HepG2 (cell line): ENCODE measurements around the gene CCDC120.

Experiments
- EZH2 ChIP-seq: conservative IDR thresholded peaks from 2 replicates; pipeline ENCODE4 v1.6.1; 2012; ENCODE audit warnings: mild to moderate bottlenecking, low read depth, low read length, moderate library complexity
- FOSL1 ChIP-seq: sonication (generic); formaldehyde crosslinking; IDR thresholded peaks from 2 replicates; pipeline ENCODE4 v1.9.0; 2021; ENCODE audit warnings: missing genetic modification reagents, borderline replicate concordance
- MAFG ChIP-seq: sonication (generic); formaldehyde crosslinking; IDR thresholded peaks from 2 replicates; pipeline ENCODE4 v1.5.1; 2020; ENCODE audit warnings: mild to moderate bottlenecking, missing genetic modification reagents
- POLR2G ChIP-seq: fragments of 200-400 bp; formaldehyde crosslinking; IDR thresholded peaks from 2 replicates; pipeline ENCODE4 v1.6.1; 2018; ENCODE audit warnings: mild to moderate bottlenecking, low read depth, low read length, moderate library complexity
- ZNF891 ChIP-seq: sonication (generic); formaldehyde crosslinking; IDR thresholded peaks from 2 replicates; pipeline ENCODE4 v1.5.0; 2020; ENCODE audit warnings: mild to moderate bottlenecking, missing genetic modification reagents
- ZSCAN12 ChIP-seq: sonication (generic); formaldehyde crosslinking; IDR thresholded peaks from 2 replicates; pipeline ENCODE4 v1.9.0; 2021; ENCODE audit warnings: mild to moderate bottlenecking, missing genetic modification reagents
- TF ChIP-seq, protein P1 (sequence below): sonication (generic); formaldehyde crosslinking; IDR thresholded peaks from 2 replicates; pipeline ENCODE4 v1.4.0; 2020; ENCODE audit warnings: missing genetic modification reagents

DNA sequence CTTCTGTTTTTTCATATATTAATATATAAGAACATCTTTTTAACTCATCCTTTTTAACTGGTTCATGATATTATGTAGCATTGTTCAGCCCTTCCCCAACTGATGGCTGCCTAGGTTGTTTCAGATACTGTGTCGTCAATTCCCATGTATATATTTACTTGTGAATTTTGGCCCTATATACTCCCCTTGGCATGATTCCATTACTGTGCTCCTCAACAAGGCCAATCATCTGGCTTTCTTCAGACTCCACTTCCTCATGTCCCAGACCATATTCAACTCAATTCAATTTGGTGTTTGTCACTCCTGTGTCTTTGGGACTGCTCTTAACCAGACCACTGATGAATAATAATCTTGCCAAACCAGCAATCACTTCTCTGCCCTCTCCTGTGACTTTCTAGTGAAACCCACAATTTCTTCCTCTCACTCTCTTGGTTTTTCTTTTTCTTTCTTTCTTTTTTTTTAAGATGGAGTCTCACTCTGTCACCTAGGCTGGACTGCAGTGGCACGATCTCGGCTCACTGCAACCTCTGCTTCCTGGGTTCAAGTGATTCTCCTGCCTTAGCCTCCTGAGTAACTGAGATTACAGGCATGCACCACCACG lies 23.6 kb downstream of the CCDC120 start:
- TF ChIP-seq EZH2 (no peak), MAFG (CRISPR knock-in tag) (no peak), FOSL1 (CRISPR knock-in tag) (no peak), ZSCAN12 (CRISPR knock-in tag) (no peak), POLR2G (no peak), ZNF891 (no peak)
- TF ChIP-seq, protein P1, sequence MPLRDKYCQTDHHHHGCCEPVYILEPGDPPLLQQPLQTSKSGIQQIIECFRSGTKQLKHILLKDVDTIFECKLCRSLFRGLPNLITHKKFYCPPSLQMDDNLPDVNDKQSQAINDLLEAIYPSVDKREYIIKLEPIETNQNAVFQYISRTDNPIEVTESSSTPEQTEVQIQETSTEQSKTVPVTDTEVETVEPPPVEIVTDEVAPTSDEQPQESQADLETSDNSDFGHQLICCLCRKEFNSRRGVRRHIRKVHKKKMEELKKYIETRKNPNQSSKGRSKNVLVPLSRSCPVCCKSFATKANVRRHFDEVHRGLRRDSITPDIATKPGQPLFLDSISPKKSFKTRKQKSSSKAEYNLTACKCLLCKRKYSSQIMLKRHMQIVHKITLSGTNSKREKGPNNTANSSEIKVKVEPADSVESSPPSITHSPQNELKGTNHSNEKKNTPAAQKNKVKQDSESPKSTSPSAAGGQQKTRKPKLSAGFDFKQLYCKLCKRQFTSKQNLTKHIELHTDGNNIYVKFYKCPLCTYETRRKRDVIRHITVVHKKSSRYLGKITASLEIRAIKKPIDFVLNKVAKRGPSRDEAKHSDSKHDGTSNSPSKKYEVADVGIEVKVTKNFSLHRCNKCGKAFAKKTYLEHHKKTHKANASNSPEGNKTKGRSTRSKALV (CRISPR knock-in tag): no peak
